Spinal cord (tissue), 10 donors: Measurements from ENCODE around the gene HS2ST1. TPM values are rescaled to one million over a fixed set of nuclear protein-coding genes. Genes with fewer than 3 reads are reported as not detected.

ENCODE experiments used
- DNase-seq, 6 donors: peaks; one replicate each; pipeline versions ENCODE4 v3.0.0 to v3.0.0-alpha.2; 2013 to 2015; ENCODE audit warnings: low spot score in 6 of 6, low read depth in 4 of 6
- H3K27ac ChIP-seq: one replicate; pipeline ENCODE4 v1.5.1; 2013; ENCODE audit warnings: low read depth, low read length, control low read depth
- H3K27me3 ChIP-seq: one replicate; pipeline ENCODE4 v1.6.1; 2013; ENCODE audit warnings: low read length; ENCODE audit not compliant: control insufficient read depth, insufficient read depth
- H3K36me3 ChIP-seq: one replicate; pipeline ENCODE4 v1.6.1; 2013; ENCODE audit warnings: low read length; ENCODE audit not compliant: control insufficient read depth, insufficient read depth
- H3K4me1 ChIP-seq: one replicate; pipeline ENCODE4 v1.6.1; 2013; ENCODE audit warnings: low read length; ENCODE audit not compliant: control insufficient read depth, insufficient read depth
- H3K4me3 ChIP-seq: one replicate; pipeline ENCODE4 v1.5.1; 2013; ENCODE audit warnings: low read depth, low read length, control low read depth
- H3K9me3 ChIP-seq: one replicate; pipeline ENCODE4 v1.6.1; 2013; ENCODE audit warnings: low read length; ENCODE audit not compliant: control insufficient read depth, insufficient read depth
- WGBS: methylation state at CpG from one replicate; pipeline ENCODE4 v1.1.5; 2013; ENCODE audit warnings: missing lambda C conversion rate; ENCODE audit not compliant: insufficient coverage; 5-methylcytosine and 5-hydroxymethylcytosine counted together
- polyA plus RNA-seq, 2 donors: library from polyadenylated mRNA; unstranded; fragments of 120-200 nt; gene quantifications; one replicate each; pipeline ENCODE4 v1.2.1, GENCODE V29; 2013; ENCODE audit not compliant: insufficient read length in 2 of 2
- total RNA-seq, 2 donors: library from RNA; depleted of rRNA in 1 of 2; stranded (reverse); fragments of 120-200 nt in 1 of 2; fragments of >200 nt in 1 of 2; gene quantifications; one replicate each; pipeline versions ENCODE4 v1.2.3 to v1.2.4, GENCODE V29; 2013 to 2014
- donor health status: healthy.

HS2ST1 gene
- total and polyA plus RNA-seq, 4 donors: 24.2 to 51.0 (median 37.3) TPM

DNA sequence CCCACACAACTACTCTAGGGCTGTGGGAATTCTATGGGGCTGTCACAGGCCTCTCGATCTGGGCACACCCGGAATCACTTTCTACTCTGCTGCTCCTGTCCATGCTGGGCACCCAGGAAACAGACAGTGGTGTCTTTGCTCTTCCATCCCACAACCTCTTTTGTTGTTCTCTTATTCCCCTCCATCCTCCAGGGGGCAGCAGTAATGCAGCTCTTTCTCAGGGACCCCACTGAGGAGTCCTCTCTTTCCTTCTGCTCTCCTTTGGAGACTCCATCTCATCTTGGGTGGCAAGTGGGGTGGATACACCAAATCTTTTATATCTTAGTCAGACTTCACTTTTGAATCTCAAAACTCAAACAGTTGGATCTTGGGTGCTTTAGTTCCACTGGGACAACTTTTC, 206.3 kb downstream of the HS2ST1 start:
- Histone ChIP-seq H3K36me3 (no peaks in the 10 kb centered on the region), H3K27me3 (no peaks in the 10 kb centered on the region), H3K9me3 (no peaks in the 10 kb centered on the region), H3K4me1 (no peaks in the 10 kb centered on the region), H3K27ac (no peak overlapping the region), H3K4me3 (no peak overlapping the region)
- DNase-seq: no peak
- 100% methylated on average over 2 of the region's 2 CpGs for WGBS

DNA sequence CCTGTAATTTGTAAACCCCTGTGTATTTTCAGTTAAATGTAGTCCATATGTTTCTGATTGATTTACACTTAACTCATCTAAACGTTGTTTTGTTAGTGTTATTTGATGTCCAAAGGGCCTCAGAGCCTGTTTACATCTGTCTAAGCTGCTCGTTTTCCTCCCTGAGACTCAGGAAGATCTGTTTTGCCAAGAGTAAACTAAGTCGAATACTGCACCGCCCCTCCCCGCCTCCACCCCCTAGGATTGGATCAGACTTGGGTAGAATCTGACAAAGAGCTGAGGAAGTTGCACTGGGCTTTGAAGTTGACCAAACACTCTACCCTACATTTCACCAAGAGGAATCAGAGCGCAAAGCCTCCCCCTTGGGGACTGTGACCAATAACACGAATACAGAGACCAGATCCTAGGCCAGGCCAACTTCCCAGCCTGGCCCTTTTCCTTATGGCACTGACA, 207.3 kb downstream of the HS2ST1 start:
- DNase-seq: no peak
- Histone ChIP-seq H3K4me1 (no peaks in the 10 kb centered on the region), H3K27ac (no peak overlapping the region), H3K36me3 (no peaks in the 10 kb centered on the region), H3K27me3 (no peaks in the 10 kb centered on the region), H3K9me3 (no peaks in the 10 kb centered on the region), H3K4me3 (no peak overlapping the region)
- WGBS: 68% methylated on average over 3 of the region's 7 CpGs

DNA sequence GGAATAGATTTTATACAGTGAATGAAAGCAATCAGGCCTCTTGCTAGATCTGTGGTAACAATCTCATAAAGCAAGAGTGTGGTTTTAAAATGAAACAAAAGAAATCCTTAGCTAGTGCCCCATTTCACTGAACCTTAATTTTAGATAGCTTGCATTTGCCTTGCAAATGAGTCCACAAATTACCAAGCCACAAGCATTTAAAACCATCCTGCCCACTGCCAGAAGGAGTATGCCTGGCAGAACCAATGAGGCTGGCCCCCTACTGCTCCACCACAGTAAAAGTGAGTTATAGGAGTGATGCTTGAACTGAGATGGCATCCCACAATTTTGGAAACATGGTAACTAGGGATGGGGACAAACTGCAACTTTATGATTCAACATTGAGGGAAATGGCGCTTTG, 207.8 kb downstream of the HS2ST1 start:
- DNase-seq: no peak
- Histone ChIP-seq H3K4me1 (no peaks in the 10 kb centered on the region), H3K27me3 (no peaks in the 10 kb centered on the region), H3K4me3 (no peak overlapping the region), H3K9me3 (no peaks in the 10 kb centered on the region), H3K36me3 (no peaks in the 10 kb centered on the region), H3K27ac (no peak overlapping the region)
- 100% methylated on average over 1 of the region's 1 CpG for WGBS

DNA sequence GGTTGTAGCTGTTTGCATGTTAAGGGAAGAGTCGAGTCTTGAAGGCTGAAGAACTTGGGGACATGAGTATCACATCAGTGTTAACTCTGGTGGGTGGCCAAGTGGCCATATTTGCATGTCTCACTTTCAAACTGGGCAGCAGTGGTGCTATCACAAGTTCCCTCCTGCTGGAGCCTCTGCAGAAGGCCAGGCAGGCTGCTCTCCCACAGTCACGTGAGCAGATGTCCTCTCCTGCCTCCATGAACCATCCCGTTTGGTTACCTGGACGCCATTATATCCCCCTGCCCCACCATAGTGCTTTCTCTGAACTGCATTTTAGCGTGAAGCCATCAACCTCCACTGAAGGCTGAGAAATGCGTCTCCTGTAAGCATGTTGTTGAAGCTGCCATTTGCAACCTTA, 209.2 kb downstream of the HS2ST1 start:
- Histone ChIP-seq H3K27ac (no peak overlapping the region), H3K4me1 (no peaks in the 10 kb centered on the region), H3K9me3 (no peaks in the 10 kb centered on the region), H3K4me3 (no peak overlapping the region), H3K27me3 (no peaks in the 10 kb centered on the region), H3K36me3 (no peaks in the 10 kb centered on the region)
- no peak for DNase-seq
- 93% methylated on average over 6 of the region's 6 CpGs for WGBS

DNA sequence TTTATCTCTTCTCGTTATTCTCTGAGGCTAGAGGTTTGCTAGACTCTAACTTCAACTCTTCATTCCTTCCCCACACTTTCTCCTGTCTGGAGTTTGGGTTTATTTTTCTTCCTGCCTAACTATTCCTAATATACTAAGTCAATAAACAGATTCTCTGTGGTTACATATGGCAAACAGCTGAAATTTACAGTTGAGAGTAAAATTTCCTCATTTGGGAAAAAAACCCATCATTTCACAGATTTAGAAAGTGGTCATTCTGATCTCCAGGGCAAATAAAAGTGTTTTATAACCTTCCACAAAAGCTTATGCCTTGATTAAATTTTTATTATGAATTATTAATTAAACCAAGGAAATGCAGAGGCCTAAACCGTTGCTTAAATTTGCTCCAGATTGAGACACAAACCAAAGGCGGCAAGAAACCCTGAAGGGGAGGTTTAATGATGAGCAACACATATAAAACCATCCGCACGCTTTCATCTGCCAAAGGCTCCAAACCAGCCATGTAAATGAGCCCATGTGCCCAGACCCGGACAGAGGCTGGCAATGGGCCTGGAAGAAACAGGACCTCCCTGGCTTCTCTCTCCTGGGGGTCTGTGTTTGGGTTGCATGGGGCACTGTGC, 212.6 kb downstream of the HS2ST1 start:
- Histone ChIP-seq H3K27ac (no peak overlapping the region), H3K4me1 (peaks cover 5% of the 10 kb centered on the region), H3K36me3 (no peaks in the 10 kb centered on the region), H3K27me3 (no peaks in the 10 kb centered on the region), H3K9me3 (no peaks in the 10 kb centered on the region), H3K4me3 (no peak overlapping the region)
- no peak for DNase-seq
- 77% methylated on average over 3 of the region's 6 CpGs for WGBS

DNA sequence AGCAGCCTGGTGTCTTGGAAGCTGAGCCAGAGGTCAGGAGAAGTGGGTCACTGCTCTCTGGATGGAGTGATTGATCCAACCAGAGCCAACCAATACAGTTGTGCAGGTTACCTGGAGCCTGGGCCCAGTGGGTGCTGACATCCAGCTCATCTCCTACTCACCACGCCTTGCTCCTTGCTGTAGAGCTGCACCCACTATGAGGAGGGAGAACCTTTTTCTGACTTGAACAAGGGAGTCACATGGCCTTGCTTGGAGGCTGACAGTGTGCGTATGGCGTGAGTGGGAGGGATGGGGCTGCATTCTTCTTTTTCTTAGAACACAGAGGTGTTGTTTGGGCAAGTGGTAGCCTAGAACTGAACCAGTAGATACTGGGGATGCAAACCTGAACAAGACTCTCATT, 213.1 kb downstream of the HS2ST1 start:
- no peaks in the 10 kb centered on the region for H3K9me3 ChIP-seq
- peaks cover 10% of the 10 kb centered on the region for H3K4me1 ChIP-seq
- H3K27me3 ChIP-seq: no peaks in the 10 kb centered on the region
- H3K27ac ChIP-seq: no peak overlapping the region
- H3K36me3 ChIP-seq: no peaks in the 10 kb centered on the region
- no peak for DNase-seq
- no peak overlapping the region for H3K4me3 ChIP-seq
- 83% methylated on average over 2 of the region's 3 CpGs for WGBS

DNA sequence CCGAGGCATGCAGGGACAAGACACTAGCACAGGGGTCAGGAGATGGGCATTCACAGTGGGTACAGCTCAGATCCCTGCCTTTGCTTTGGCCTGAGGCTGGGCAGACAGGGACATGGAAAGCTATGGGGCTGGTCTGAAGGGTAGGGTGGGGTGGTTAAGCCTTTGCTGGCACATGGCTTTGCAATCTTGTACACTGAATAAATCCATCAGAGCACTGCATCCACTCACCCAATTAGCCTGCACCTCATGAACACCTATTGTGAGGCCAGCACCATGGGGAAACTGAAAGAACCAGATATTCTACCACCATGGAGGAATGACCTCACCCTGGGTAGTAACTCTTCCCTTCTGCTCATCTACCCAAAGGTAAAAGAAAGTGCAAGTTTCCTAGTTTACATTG, 214.6 kb downstream of the HS2ST1 start:
- H3K9me3 ChIP-seq: no peaks in the 10 kb centered on the region
- H3K4me1 ChIP-seq: peaks cover 18% of the 10 kb centered on the region
- no peak overlapping the region for H3K27ac ChIP-seq

DNA sequence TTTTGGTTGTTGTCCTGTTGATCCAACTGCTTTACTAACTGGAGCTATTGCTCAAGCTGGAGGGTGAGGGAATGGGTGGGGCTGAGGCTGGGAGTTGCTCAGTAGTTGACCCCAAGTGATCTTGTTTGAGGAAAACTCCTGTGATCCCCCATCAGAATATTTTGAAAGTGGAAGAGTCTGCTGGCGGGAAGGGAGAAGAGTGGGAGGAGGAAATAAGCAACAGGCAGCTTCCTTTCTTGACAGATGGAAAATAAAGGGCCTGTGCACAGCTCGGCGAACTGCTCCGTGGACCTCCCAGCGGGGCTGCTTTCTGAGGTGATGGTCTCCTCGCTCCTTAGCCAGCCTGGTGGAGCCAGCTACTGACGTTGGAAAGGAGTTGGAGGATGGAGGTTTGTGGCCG, 215.2 kb downstream of the HS2ST1 start:
- 81% methylated on average over 7 of the region's 8 CpGs for WGBS
- no peak overlapping the region for H3K27ac ChIP-seq

More for the DNA sequence above, 214.6 kb downstream of the HS2ST1 start:
- H3K27me3 ChIP-seq: no peaks in the 10 kb centered on the region
- 91% methylated on average over 1 of the region's 1 CpG for WGBS
- no peak overlapping the region for H3K4me3 ChIP-seq
- no peaks in the 10 kb centered on the region for H3K36me3 ChIP-seq
- no peak for DNase-seq

DNA sequence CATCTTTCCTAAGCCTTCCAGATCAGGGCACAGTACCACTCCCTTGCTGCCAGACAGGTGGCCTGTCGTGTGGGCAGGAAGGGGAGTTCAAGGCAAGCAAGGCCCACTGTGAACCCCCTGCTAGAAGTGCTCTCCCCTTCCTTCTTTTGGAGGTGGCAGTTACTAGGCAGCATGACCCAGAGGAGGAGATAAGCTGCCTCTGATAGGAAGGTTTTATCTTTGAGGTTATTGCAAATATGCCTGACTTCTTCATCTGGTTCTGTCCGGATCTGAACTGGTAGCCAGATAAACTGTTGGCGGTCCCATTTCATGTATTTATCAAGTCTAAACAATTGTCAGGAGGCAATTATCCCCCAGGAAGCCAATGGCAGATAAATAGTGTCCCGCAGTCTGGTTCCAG, 216.0 kb downstream of the HS2ST1 start:
- 90% methylated on average over 3 of the region's 4 CpGs for WGBS
- H3K27ac ChIP-seq: no peak overlapping the region
- DNase-seq: no peak
- no peaks in the 10 kb centered on the region for H3K9me3 ChIP-seq
- H3K4me1 ChIP-seq: peaks cover 31% of the 10 kb centered on the region
- no peaks in the 10 kb centered on the region for H3K36me3 ChIP-seq
- H3K27me3 ChIP-seq: no peaks in the 10 kb centered on the region
- no peak overlapping the region for H3K4me3 ChIP-seq

More for the DNA sequence above, 215.2 kb downstream of the HS2ST1 start:
- no peaks in the 10 kb centered on the region for H3K36me3 ChIP-seq
- H3K4me1 ChIP-seq: peaks cover 22% of the 10 kb centered on the region
- H3K4me3 ChIP-seq: no peak overlapping the region
- no peaks in the 10 kb centered on the region for H3K27me3 ChIP-seq
- no peak for DNase-seq
- no peaks in the 10 kb centered on the region for H3K9me3 ChIP-seq

DNA sequence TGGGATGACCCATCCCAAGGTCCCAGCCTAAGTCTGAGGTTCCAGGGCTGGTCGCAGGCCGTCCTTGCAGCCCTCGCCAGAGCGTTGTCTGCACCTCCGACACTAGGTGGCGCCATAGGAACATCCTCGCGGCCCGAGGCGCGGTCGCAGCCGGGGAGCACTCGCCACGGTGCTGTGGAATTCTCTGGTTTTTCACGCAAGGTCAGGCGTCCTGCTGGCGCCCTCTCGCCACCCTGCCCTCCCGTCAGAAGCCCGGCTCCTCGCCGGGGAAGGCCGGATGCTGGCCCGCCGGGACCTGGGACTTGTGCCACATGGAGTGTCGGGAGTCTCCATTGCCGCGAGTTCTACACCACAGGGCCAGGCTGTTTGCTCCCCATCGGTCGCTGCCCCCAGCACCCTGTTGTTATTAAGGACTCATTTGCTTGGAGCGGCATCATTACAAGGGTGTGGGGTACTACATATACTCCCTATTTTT, 217.4 kb downstream of the HS2ST1 start:
- no peaks in the 10 kb centered on the region for H3K9me3 ChIP-seq
- peak overlapping the region; percentile 49 for H3K4me3 ChIP-seq
- WGBS: 0% methylated on average over 28 of the region's 32 CpGs
- no peaks in the 10 kb centered on the region for H3K36me3 ChIP-seq
- peak in 5 of 6 donors; percentile 82 to 95 (median 83) for DNase-seq
- peaks cover 31% of the 10 kb centered on the region for H3K4me1 ChIP-seq
- H3K27ac ChIP-seq: peak overlapping the region; percentile 54
- no peaks in the 10 kb centered on the region for H3K27me3 ChIP-seq
